ENCODE data around the gene ACO2.

The ACO2 gene

DNA sequence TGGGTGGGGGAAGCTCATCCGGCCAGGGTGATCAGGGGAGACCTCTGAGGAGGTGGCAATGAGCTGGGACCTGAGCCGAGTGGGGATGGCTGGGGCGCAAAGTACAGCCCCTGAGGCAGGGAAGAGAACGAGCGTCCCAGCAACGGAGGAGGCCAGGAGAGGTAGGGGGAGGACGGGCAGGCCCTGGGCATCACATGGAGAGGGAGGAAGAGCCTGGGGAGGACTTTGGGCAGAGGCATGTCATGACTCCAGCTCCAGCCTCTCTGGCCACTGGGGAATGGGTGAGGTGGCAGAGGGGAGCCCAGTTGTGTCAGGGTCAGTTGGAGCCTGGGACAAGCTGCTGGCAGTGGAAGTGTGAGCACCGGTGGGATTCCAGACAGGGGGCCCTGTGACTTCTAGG is 109.2 kb downstream of the ACO2 start:
- Histone ChIP-seq H2AFZ (ENCODE audit: insufficient read depth, low read length, poor library complexity) (no peak overlapping the region), H3K27ac (ENCODE audit: low read depth, low read length) (no peak overlapping the region), H2BK12ac (ENCODE audit: low read length) (no peak overlapping the region), H2BK5ac (ENCODE audit: low read depth, low read length, poor library complexity) (no peak overlapping the region), H2BK120ac (ENCODE audit: insufficient read depth, low read length, poor library complexity) (no peak overlapping the region), H4K12ac (ENCODE audit: low read depth, low read length) (no peak overlapping the region), H3K4ac (ENCODE audit: low read depth, low read length) (no peak overlapping the region), H3K27me3 (ENCODE audit: insufficient read depth, low read length) (no peaks in the 10 kb centered on the region), H3K79me1 (ENCODE audit: low read length) (no peaks in the 10 kb centered on the region), H3K18ac (ENCODE audit: low read length) (no peak overlapping the region), H3K23ac (ENCODE audit: low read length) (no peak overlapping the region), H3K79me2 (ENCODE audit: control insufficient read depth, insufficient read depth, low read length, poor library complexity) (no peaks in the 10 kb centered on the region), H3K4me1 (ENCODE audit: control insufficient read depth in 1 of 2, insufficient read depth in 2 of 2, low read length in 2 of 2) (no peaks in the 10 kb centered on the region), H4K8ac (ENCODE audit: low read depth, low read length) (no peak overlapping the region), H3K36me3 (ENCODE audit: control insufficient read depth in 1 of 2, insufficient read depth in 2 of 2, low read length in 2 of 2) (peaks cover 48 to 58% of the 10 kb centered on the region in 2 experiments), H3K4me2 (ENCODE audit: low read length) (no peak overlapping the region), H3K14ac (ENCODE audit: low read length) (no peak overlapping the region), H3K9ac (ENCODE audit: low read length) (no peak overlapping the region), H2AK5ac (ENCODE audit: low read length) (no peak overlapping the region), H4K91ac (ENCODE audit: low read depth, low read length) (no peak overlapping the region), H3K9me3 (ENCODE audit: insufficient read depth, low read depth, low read length) (no peaks in the 10 kb centered on the region), H3K4me3 (ENCODE audit: low read depth, low read length) (no peak overlapping the region)
- no CpG with 5 or more reads among the region's 8 CpGs for WGBS (ENCODE audit: extremely low coverage, insufficient coverage, insufficient read length)
- DNase-seq, result no peak

Data from trophoblast cell (in vitro differentiated cells and primary cell).